HepG2 (cell line): ENCODE results near the gene DPP7. TPM values are rescaled to one million over a fixed set of nuclear protein-coding genes. Genes with fewer than 3 reads are reported as not detected.
A peak's percentile ranks its signal among the peaks of the same experiment; 100 is the strongest.

Source experiments
- ADNP ChIP-seq: sonication (generic); formaldehyde crosslinking; IDR thresholded peaks from 2 replicates; pipeline ENCODE4 v1.4.0; 2020; ENCODE audit warnings: missing genetic modification reagents
- CHD4 ChIP-seq: fragments of 200-600 bp; sonication (generic); IDR thresholded peaks from 2 replicates; pipeline ENCODE4 v1.7.0; 2017; ENCODE audit warnings: mild to moderate bottlenecking, low read length, borderline replicate concordance
- FIP1L1 ChIP-seq: fragments of 200-400 bp; formaldehyde crosslinking; IDR thresholded peaks from 2 replicates; pipeline ENCODE4 v1.6.1; 2018; ENCODE audit warnings: low read depth, mild to moderate bottlenecking, low read length, moderate library complexity, borderline replicate concordance; ENCODE audit not compliant: insufficient read depth
- MAFG ChIP-seq: sonication (generic); formaldehyde crosslinking; IDR thresholded peaks from 2 replicates; pipeline ENCODE4 v1.5.1; 2020; ENCODE audit warnings: mild to moderate bottlenecking, missing genetic modification reagents
- MAFK ChIP-seq, 2 experiments: IDR thresholded peaks in 1 of 2; conservative IDR thresholded peaks in 1 of 2; 2 replicates each; pipeline ENCODE4 v1.6.1; 2011; ENCODE audit warnings: improper control_type of control experiment in 2 of 2, low read length in 2 of 2
- MEIS2 ChIP-seq: sonication (generic); formaldehyde crosslinking; IDR thresholded peaks from 2 replicates; pipeline ENCODE4 v1.9.0; 2021; ENCODE audit warnings: mild to moderate bottlenecking, missing genetic modification reagents
- PAXIP1 ChIP-seq: sonication (generic); formaldehyde crosslinking; conservative IDR thresholded peaks from 2 replicates; pipeline ENCODE4 v1.4.0; 2020; ENCODE audit warnings: mild to moderate bottlenecking, missing genetic modification reagents, moderate library complexity
- RARA ChIP-seq: IDR thresholded peaks from 2 replicates; pipeline ENCODE4 v1.6.1; 2016; ENCODE audit warnings: missing genetic modification reagents, missing compliant biosample characterization
- SSRP1 ChIP-seq: IDR thresholded peaks from 2 replicates; pipeline ENCODE4 v1.6.1; 2016; ENCODE audit warnings: control low read depth
- TGIF2 ChIP-seq: IDR thresholded peaks from 2 replicates; pipeline ENCODE4 v1.6.1; 2016; ENCODE audit warnings: control low read depth, missing compliant biosample characterization
- THAP8 ChIP-seq: sonication (generic); formaldehyde crosslinking; IDR thresholded peaks from 2 replicates; pipeline ENCODE4 v1.5.1; 2020; ENCODE audit warnings: missing genetic modification reagents, mild to moderate bottlenecking, borderline replicate concordance
- ZNF724P ChIP-seq: sonication (generic); formaldehyde crosslinking; IDR thresholded peaks from 2 replicates; pipeline ENCODE4 v1.8.0; 2022; ENCODE audit warnings: missing genetic modification reagents, borderline replicate concordance
- ZSCAN9 ChIP-seq: IDR thresholded peaks from 2 replicates; pipeline ENCODE4 v1.6.1; 2016; ENCODE audit warnings: borderline replicate concordance
- polyA plus RNA-seq, 8 experiments: library from polyadenylated mRNA; depleted of rRNA in 3 of 8; stranded (reverse) in 7 of 8; unstranded in 1 of 8; fragments of >200 nt; fragmentation: Illumina TruSeq in 4 of 8; extraction: Trizol in 4 of 8; gene quantifications; 2 replicates each; pipeline versions ENCODE4 v1.2.1 to v1.2.3, GENCODE V29; 2011 to 2016; ENCODE audit warnings: low read depth in 4 of 8, missing spikeins in 1 of 8, mixed read lengths in 1 of 8; ENCODE audit not compliant: insufficient read depth in 1 of 8
- total RNA-seq, 5 experiments: library from RNA; depleted of rRNA; stranded (reverse); fragments of >200 nt; fragmentation: Illumina TruSeq; extraction: Trizol; gene quantifications; 2 replicates each; pipeline ENCODE4 v1.2.3, GENCODE V29; 2016; ENCODE audit warnings: low read depth in 1 of 5
- TF ChIP-seq, protein P1 (sequence below): sonication (generic); formaldehyde crosslinking; conservative IDR thresholded peaks from 2 replicates; pipeline ENCODE4 v1.8.0; 2022; ENCODE audit warnings: low read depth, missing genetic modification reagents
- TF ChIP-seq, protein P2 (sequence below): sonication (generic); formaldehyde crosslinking; IDR thresholded peaks from 2 replicates; pipeline ENCODE4 v1.4.0; 2020; ENCODE audit warnings: missing genetic modification reagents

DPP7 gene
- total and polyA plus RNA-seq, 2 of the 13 experiments (the other 11 are each of a cell fraction or from before 2014, with no cell fraction given) = 1.2 to 4.5 TPM

DNA sequence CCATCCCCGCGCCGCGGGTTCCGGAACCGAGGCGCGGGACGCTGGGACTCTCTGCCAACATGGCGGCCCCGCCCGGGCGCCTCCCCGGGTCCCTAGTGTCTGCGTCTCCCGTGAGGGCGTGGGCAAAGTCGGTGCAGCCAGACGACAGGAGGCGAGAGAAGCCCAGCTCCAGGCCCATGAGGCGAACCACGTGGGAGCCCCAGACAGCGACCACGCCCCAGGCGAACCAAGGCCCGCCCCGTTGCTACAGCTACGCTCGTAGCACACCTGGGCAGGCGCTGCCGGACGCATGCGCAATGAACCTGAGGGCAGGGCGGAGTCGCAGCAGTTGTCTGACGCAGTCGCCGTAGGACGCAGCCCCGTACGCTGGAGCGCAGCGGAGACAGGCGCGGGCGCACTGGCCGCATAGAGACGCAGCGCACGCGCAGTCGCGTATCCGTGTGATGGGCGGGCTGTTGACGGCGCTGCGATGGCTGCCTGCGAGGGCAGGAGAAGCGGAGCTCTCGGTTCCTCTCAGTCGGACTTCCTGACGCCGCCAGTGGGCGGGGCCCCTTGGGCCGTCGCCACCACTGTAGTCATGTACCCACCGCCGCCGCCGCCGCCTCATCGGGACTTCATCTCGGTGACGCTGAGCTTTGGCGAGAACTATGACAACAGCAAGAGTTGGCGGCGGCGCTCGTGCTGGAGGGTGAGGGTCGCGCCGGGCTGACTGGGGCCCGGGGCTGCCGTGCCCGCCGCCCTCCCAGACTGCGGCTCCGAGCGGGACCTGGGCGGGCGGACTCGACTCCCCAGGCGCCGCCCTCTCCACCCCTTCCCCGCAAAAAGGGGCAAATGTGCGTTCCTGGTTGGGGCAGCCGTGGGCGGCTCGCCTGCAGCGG, 27.8 kb downstream of the DPP7 start, which contains the start of gene MAN1B1 (continued):
- TF ChIP-seq ZNF724P (CRISPR knock-in tag) (no peak), MEIS2 (CRISPR knock-in tag) (peak; percentile 55), RARA (CRISPR knock-in tag) (no peak), MAFG (no peak), FIP1L1 (no peak), CHD4 (no peak), ZSCAN9 (CRISPR knock-in tag) (0 out of 2 replicates have a peak, but pooled peaks have one; percentile 62), SSRP1 (CRISPR knock-in tag) (no peak), PAXIP1 (peak; percentile 26; the same call in 1 of the 2 replicates), TGIF2 (CRISPR knock-in tag) (peak; percentile 74; the same call in 1 of the 2 replicates), ADNP (CRISPR knock-in tag) (no peak), THAP8 (CRISPR knock-in tag) (no peak), MAFK (conservative IDR thresholded peaks at IDR 0.05 in 1 of 2, IDR thresholded peaks at IDR 0.05 in 1 of 2; ENCODE audit: low read length in 2 of 2) (no peak)
- TF ChIP-seq, protein P1, sequence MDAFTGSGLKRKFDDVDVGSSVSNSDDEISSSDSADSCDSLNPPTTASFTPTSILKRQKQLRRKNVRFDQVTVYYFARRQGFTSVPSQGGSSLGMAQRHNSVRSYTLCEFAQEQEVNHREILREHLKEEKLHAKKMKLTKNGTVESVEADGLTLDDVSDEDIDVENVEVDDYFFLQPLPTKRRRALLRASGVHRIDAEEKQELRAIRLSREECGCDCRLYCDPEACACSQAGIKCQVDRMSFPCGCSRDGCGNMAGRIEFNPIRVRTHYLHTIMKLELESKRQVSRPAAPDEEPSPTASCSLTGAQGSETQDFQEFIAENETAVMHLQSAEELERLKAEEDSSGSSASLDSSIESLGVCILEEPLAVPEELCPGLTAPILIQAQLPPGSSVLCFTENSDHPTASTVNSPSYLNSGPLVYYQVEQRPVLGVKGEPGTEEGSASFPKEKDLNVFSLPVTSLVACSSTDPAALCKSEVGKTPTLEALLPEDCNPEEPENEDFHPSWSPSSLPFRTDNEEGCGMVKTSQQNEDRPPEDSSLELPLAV (CRISPR knock-in tag) = no peak
- TF ChIP-seq, protein P2, sequence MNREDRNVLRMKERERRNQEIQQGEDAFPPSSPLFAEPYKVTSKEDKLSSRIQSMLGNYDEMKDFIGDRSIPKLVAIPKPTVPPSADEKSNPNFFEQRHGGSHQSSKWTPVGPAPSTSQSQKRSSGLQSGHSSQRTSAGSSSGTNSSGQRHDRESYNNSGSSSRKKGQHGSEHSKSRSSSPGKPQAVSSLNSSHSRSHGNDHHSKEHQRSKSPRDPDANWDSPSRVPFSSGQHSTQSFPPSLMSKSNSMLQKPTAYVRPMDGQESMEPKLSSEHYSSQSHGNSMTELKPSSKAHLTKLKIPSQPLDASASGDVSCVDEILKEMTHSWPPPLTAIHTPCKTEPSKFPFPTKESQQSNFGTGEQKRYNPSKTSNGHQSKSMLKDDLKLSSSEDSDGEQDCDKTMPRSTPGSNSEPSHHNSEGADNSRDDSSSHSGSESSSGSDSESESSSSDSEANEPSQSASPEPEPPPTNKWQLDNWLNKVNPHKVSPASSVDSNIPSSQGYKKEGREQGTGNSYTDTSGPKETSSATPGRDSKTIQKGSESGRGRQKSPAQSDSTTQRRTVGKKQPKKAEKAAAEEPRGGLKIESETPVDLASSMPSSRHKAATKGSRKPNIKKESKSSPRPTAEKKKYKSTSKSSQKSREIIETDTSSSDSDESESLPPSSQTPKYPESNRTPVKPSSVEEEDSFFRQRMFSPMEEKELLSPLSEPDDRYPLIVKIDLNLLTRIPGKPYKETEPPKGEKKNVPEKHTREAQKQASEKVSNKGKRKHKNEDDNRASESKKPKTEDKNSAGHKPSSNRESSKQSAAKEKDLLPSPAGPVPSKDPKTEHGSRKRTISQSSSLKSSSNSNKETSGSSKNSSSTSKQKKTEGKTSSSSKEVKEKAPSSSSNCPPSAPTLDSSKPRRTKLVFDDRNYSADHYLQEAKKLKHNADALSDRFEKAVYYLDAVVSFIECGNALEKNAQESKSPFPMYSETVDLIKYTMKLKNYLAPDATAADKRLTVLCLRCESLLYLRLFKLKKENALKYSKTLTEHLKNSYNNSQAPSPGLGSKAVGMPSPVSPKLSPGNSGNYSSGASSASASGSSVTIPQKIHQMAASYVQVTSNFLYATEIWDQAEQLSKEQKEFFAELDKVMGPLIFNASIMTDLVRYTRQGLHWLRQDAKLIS (CRISPR knock-in tag) = no peak
